Measurements from ENCODE around the gene COL11A2.

Gene COL11A2

DNA sequence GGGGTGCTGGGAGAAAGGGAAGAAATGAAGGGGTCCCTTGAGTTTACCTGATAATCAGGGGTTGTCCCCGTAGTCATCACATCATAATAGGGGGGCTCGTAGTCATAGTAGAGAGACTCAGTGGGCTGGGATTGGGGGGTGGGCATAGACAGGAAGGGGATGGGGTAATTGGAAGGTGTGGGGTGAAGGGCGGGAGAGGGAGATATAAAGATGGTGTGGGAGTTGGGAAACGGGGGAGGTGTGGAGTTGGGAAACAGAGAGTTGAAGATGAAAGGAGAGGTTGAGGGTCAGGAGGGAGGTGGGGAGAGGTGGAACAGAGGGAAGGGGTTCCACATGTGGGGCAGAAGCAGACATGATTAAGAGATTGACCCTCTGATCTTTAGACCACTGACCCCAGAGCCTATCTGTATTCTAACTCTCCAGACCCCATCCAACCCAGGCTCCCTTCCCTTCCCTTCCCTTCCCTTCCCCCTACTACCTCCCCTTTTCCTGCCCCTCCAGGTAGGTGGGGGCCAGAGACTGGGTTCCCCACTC is 6.5 kb downstream of the COL11A2 start:
- TF ChIP-seq, protein P1, sequence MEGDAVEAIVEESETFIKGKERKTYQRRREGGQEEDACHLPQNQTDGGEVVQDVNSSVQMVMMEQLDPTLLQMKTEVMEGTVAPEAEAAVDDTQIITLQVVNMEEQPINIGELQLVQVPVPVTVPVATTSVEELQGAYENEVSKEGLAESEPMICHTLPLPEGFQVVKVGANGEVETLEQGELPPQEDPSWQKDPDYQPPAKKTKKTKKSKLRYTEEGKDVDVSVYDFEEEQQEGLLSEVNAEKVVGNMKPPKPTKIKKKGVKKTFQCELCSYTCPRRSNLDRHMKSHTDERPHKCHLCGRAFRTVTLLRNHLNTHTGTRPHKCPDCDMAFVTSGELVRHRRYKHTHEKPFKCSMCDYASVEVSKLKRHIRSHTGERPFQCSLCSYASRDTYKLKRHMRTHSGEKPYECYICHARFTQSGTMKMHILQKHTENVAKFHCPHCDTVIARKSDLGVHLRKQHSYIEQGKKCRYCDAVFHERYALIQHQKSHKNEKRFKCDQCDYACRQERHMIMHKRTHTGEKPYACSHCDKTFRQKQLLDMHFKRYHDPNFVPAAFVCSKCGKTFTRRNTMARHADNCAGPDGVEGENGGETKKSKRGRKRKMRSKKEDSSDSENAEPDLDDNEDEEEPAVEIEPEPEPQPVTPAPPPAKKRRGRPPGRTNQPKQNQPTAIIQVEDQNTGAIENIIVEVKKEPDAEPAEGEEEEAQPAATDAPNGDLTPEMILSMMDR (IDR thresholded peaks at IDR 0.05; ENCODE audit: low read depth, low read length) = no peak
- DNase-seq (ENCODE audit: low read depth, low spot score) = no peak
- no peak overlapping the region for H3K4me3 ChIP-seq (ENCODE audit: low read depth, low read length)
- in situ Hi-C loops (cut with HindIII; ENCODE audit: low sequenced_read_pairs) = no loop called here

DNA sequence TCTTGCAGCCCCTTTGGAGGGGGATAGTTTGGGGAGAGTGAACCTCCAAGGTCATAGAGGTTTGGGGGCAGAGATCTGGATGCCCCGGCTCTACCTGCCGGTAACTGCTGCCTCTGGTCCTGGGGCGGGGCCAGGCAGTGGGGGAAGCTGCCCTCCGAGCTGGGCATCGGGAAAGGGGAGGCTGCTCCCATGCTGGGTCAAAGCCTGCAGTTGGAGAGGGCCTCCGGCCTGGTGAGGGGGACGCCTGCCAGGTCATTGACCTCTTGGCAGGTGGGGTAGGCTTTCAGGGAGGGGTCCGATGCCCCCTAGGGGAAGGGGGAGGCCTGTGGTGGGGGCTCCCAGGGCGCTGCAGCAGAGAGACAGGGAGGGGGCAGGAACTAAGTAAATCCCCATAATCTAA is 7.1 kb downstream of the COL11A2 start:
- no peak for DNase-seq (ENCODE audit: low read depth, low spot score)
- in situ Hi-C loops (cut with HindIII; ENCODE audit: low sequenced_read_pairs) = no loop called here
- H3K4me3 ChIP-seq (ENCODE audit: low read depth, low read length) = no peak overlapping the region
- TF ChIP-seq, protein P1 (IDR thresholded peaks at IDR 0.05; ENCODE audit: low read depth, low read length) = no peak

DNA sequence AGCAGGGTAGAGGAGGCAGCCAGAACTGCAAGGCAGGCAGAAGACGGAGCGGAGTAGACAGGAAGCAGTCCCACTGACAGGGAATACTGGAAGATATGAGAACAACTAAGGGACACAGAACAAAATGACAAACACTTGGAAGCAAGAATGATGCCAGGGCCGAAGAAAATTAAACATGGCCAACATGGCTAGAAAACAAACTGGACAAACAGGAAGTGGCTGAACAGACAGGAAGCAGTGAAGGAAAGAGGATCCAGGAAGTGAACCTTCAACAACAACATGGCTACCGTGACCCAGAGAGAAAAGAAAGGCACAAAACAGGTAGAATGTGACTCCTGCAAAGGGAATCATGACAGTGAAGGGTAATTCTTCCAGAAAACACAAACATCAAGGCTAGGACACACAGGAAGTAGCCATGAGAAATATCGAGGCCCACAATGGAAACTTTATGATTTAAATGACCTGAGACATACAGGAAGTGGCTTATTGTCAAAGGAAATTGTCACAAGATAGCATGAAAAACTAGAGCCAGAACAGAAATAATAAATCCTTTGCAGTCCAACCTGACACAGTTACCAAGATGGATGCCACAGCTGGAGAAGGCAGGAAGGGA is 9.1 kb downstream of the COL11A2 start:
- DNase-seq (ENCODE audit: low read depth, low spot score) = no peak
- in situ Hi-C loops (cut with HindIII; ENCODE audit: low sequenced_read_pairs) = no loop called here
- TF ChIP-seq, protein P1 (IDR thresholded peaks at IDR 0.05; ENCODE audit: low read depth, low read length) = no peak
- no peak overlapping the region for H3K4me3 ChIP-seq (ENCODE audit: low read depth, low read length)

DNA sequence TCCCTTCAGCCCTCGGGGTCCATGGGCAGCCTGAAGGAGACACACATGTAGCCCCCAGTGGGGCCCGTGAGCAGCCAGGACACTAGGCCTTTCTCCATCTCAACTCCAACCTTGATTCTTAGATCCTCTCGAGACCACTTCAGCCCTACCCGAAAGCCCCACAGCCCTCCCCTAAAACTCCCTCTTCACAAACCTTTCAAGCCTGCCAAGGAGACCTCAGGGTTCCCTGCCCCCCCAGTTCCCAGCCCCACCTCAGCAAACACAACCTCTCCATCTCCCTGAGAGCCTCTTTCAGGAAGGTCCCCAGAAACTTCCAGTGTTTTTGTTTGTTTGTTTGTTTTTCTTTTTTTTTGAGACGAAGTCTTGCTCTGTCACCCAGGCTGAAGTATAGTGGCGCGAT is 11.1 kb downstream of the COL11A2 start:
- in situ Hi-C loops (cut with HindIII; ENCODE audit: low sequenced_read_pairs) = no loop called here
- no peak for DNase-seq (ENCODE audit: low read depth, low spot score)
- no peak overlapping the region for H3K4me3 ChIP-seq (ENCODE audit: low read depth, low read length)
- TF ChIP-seq, protein P1 (IDR thresholded peaks at IDR 0.05; ENCODE audit: low read depth, low read length) = no peak

DNA sequence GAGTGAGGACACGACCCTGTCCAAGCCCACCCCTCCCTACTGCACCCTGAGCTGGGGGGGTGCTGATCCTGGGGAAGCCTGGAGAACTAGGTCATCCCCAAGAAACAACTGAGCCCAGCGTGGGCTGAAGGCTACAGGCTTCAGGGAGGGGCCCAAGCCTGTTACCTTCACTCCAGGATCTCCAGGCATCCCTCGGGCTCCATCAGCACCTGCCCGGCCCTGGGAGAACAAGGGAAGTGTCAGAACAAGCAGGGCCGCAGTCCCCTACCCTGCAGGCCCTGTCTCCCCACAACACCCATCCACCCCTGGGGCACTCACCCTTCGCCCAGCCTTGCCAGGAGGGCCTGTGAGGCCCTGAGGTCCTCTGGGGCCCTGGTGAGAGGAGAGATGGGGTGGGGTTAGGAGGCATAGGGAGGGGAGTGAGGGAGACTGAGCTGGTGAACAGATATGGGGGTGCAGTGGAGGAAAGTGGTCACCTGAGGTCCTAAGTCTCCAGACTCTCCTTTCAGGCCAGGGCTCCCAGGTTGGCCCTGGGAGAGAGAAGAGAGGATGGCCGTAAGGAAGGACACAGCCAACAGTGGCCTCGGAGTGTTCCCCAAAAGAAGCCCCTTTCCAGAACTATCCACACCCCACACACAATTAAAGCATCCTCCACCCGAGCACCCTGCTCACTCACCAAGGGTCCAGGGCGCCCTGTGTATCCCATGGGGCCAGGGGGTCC is 13.4 kb downstream of the COL11A2 start:
- no peak for DNase-seq (ENCODE audit: low read depth, low spot score)
- no peak overlapping the region for H3K4me3 ChIP-seq (ENCODE audit: low read depth, low read length)
- in situ Hi-C loops (cut with HindIII; ENCODE audit: low sequenced_read_pairs) = no loop called here
- TF ChIP-seq, protein P1 (IDR thresholded peaks at IDR 0.05; ENCODE audit: low read depth, low read length) = no peak

DNA sequence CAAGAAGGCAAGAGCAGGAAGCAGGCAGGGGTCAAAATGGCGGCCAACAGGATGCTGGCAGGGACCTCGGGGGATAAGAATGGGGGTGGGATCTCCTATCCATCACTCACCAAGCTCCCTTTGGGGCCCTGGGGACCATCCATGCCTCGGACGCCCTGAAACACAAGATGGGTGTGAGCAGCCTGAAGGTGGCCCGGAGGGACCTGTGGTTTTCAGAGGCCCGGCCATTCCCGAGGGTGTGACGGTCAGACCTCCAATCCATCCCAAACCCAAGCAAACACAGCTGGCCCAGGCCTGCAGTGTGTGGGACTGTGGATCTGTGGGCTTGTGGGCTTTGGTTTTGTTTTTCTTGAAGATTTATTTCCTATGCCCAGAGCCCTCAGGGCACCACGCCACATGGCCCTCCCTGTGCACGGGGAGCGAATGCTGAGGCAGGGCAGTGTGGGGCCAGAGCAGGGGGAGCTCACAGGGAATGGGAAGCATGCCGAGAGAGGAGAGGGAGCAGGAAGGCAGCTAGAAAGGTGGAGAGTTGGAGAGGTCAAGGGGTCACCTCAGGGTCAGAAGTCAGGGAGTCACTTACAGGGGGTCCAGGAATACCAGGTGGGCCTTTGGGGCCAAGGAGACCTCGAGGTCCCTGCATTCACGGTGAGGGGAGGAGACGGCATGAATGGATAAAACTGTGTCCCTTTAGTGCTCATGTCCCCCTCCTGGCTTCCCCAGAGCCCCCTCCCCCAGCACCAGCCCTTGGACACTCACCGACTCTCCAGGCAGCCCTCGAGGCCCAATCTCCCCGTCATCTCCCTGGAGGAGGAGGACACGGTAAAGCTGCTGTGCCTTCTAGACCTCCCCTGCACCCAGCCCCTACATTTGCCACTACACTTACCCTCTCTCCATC is 14.5 kb downstream of the COL11A2 start:
- TF ChIP-seq, protein P1 (IDR thresholded peaks at IDR 0.05; ENCODE audit: low read depth, low read length) = no peak
- in situ Hi-C loops (cut with HindIII; ENCODE audit: low sequenced_read_pairs) = no loop called here
- no peak overlapping the region for H3K4me3 ChIP-seq (ENCODE audit: low read depth, low read length)
- DNase-seq (ENCODE audit: low read depth, low spot score) = no peak
